HT1080 (cell line): ENCODE data around the gene ATXN7. TPM values are rescaled to one million over a fixed set of nuclear protein-coding genes. Genes with fewer than 3 reads are reported as not detected.

Source experiments
- DNase-seq: peaks from one replicate; pipeline ENCODE4 v3.0.0-alpha.2; 2015; ENCODE audit warnings: low read depth
- total RNA-seq: library from RNA; depleted of rRNA; stranded (reverse); fragments of >200 nt; shearing (Covaris generic); gene quantifications from 2 replicates; pipeline ENCODE4 v1.2.3, GENCODE V29; 2014

The ATXN7 gene
- total RNA-seq, 1 experiment from 2014 or later = 7.6 TPM

- DNase-seq = no peak
These were observed 116.4 kb downstream of the ATXN7 start for GRCh38 chr3:63980019-63980418.

GRCh38 chr3:63980830-63981498 lies 117.3 kb downstream of the ATXN7 start:
- DNase-seq = no peak

- DNase-seq = no peak
These were observed 118.3 kb downstream of the ATXN7 start for GRCh38 chr3:63981980-63982379.

- DNase-seq = no peak
These were observed 120.7 kb downstream of the ATXN7 start for GRCh38 chr3:63984391-63984790.

GRCh38 chr3:63986146-63986545 lies 122.5 kb downstream of the ATXN7 start:
- DNase-seq = no peak

- DNase-seq = no peak
These were observed 123.2 kb downstream of the ATXN7 start for GRCh38 chr3:63986831-63987230.

GRCh38 chr3:63988943-63989342 lies 125.3 kb downstream of the ATXN7 start:
- DNase-seq = no peak

GRCh38 chr3:63990204-63990603 lies 126.5 kb downstream of the ATXN7 start:
- DNase-seq = no peak

- DNase-seq = no peak
These were observed 127.1 kb downstream of the ATXN7 start for GRCh38 chr3:63990733-63991132.

- no peak for DNase-seq
These were observed 128.0 kb downstream of the ATXN7 start for GRCh38 chr3:63991666-63992065.

- DNase-seq = no peak
These were observed 129.0 kb downstream of the ATXN7 start for GRCh38 chr3:63992516-63993209.

- peak; percentile 62 for DNase-seq
These were observed 130.0 kb downstream of the ATXN7 start for GRCh38 chr3:63993653-63994079.

- no peak for DNase-seq
These were observed 131.4 kb downstream of the ATXN7 start for GRCh38 chr3:63995086-63995485.

- no peak for DNase-seq
These were observed 135.4 kb downstream of the ATXN7 start for GRCh38 chr3:63998852-63999754.

- DNase-seq = no peak
These were observed 136.9 kb downstream of the ATXN7 start for GRCh38 chr3:64000453-64001055.

GRCh38 chr3:64002233-64002632 lies 138.6 kb downstream of the ATXN7 start:
- no peak for DNase-seq

GRCh38 chr3:64003589-64003988 lies 139.9 kb downstream of the ATXN7 start:
- DNase-seq = no peak

- no peak for DNase-seq
These were observed 144.3 kb downstream of the ATXN7 start for GRCh38 chr3:64008017-64008416.

GRCh38 chr3:64008487-64009351 lies 145.1 kb downstream of the ATXN7 start:
- DNase-seq = no peak

- DNase-seq = no peak
These were observed 145.9 kb downstream of the ATXN7 start for GRCh38 chr3:64009528-64009927.

GRCh38 chr3:64010199-64010598 lies 146.5 kb downstream of the ATXN7 start:
- no peak for DNase-seq
